ENCODE data around the gene PTTG1IP. TPM values are rescaled to one million over a fixed set of nuclear protein-coding genes. Genes with fewer than 3 reads are reported as not detected.

The PTTG1IP gene
- total and polyA plus RNA-seq, 2 of the 13 experiments (the other 11 are each of a cell fraction or from before 2014, with no cell fraction given), result 161 to 700 TPM

DNA sequence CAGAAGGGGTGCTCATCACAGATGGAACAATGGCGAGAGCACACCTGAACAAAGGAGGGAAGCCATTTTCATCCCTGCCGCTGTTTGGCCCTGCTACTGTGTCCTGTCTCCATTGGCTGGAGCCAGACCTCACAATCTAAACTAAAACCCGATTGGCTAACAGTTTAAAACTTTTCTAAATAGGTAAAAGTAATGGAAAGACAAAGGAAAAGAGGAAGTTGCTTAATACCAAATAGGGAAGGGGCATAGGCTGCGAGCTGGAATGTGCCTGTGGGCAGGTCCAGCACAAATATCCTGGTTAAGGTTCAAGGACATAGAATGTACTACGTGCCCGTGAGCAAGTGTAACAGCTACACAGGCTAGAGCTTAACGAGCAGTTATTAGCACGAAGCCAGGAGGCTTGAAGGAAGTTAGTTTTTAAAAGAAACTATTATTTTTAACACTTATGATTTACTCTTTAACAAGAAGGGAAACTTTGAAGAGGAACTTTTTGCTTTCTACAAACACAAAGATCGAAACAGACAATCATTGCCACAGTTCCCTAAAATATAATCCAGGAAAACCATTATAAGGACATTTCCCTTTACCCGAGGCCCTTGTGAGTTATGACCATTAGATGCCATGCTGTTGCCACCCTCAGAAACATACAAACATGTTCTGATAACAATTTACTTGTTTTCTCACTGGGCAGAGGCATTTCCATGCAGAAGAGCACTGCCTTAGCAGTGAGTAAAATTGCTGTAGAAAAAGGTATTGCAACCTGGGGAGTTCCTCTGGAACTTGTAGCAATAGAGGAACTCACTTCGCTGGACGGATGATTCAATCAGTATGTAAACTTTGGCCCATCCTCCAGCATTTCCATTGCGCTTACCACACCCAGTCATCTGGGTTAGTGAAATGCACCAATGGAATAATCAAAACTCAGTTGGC, 4.8 kb upstream of the PTTG1IP start (continued):
- TF ChIP-seq, protein P1, sequence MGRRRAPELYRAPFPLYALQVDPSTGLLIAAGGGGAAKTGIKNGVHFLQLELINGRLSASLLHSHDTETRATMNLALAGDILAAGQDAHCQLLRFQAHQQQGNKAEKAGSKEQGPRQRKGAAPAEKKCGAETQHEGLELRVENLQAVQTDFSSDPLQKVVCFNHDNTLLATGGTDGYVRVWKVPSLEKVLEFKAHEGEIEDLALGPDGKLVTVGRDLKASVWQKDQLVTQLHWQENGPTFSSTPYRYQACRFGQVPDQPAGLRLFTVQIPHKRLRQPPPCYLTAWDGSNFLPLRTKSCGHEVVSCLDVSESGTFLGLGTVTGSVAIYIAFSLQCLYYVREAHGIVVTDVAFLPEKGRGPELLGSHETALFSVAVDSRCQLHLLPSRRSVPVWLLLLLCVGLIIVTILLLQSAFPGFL (CRISPR knock-in tag; IDR thresholded peaks at IDR 0.05), result no peak
- TF ChIP-seq KLF6 (CRISPR knock-in tag; IDR thresholded peaks at IDR 0.05), result no peak; the same call in 1 of the 2 replicates
- no peak for TF ChIP-seq PBX3 (CRISPR knock-in tag; IDR thresholded peaks at IDR 0.05; ENCODE audit: borderline replicate concordance)
- TF ChIP-seq TBL1XR1 (IDR thresholded peaks at IDR 0.05; ENCODE audit: borderline replicate concordance, low read length, partially characterized antibody), result no peak
- TF ChIP-seq, protein P2, sequence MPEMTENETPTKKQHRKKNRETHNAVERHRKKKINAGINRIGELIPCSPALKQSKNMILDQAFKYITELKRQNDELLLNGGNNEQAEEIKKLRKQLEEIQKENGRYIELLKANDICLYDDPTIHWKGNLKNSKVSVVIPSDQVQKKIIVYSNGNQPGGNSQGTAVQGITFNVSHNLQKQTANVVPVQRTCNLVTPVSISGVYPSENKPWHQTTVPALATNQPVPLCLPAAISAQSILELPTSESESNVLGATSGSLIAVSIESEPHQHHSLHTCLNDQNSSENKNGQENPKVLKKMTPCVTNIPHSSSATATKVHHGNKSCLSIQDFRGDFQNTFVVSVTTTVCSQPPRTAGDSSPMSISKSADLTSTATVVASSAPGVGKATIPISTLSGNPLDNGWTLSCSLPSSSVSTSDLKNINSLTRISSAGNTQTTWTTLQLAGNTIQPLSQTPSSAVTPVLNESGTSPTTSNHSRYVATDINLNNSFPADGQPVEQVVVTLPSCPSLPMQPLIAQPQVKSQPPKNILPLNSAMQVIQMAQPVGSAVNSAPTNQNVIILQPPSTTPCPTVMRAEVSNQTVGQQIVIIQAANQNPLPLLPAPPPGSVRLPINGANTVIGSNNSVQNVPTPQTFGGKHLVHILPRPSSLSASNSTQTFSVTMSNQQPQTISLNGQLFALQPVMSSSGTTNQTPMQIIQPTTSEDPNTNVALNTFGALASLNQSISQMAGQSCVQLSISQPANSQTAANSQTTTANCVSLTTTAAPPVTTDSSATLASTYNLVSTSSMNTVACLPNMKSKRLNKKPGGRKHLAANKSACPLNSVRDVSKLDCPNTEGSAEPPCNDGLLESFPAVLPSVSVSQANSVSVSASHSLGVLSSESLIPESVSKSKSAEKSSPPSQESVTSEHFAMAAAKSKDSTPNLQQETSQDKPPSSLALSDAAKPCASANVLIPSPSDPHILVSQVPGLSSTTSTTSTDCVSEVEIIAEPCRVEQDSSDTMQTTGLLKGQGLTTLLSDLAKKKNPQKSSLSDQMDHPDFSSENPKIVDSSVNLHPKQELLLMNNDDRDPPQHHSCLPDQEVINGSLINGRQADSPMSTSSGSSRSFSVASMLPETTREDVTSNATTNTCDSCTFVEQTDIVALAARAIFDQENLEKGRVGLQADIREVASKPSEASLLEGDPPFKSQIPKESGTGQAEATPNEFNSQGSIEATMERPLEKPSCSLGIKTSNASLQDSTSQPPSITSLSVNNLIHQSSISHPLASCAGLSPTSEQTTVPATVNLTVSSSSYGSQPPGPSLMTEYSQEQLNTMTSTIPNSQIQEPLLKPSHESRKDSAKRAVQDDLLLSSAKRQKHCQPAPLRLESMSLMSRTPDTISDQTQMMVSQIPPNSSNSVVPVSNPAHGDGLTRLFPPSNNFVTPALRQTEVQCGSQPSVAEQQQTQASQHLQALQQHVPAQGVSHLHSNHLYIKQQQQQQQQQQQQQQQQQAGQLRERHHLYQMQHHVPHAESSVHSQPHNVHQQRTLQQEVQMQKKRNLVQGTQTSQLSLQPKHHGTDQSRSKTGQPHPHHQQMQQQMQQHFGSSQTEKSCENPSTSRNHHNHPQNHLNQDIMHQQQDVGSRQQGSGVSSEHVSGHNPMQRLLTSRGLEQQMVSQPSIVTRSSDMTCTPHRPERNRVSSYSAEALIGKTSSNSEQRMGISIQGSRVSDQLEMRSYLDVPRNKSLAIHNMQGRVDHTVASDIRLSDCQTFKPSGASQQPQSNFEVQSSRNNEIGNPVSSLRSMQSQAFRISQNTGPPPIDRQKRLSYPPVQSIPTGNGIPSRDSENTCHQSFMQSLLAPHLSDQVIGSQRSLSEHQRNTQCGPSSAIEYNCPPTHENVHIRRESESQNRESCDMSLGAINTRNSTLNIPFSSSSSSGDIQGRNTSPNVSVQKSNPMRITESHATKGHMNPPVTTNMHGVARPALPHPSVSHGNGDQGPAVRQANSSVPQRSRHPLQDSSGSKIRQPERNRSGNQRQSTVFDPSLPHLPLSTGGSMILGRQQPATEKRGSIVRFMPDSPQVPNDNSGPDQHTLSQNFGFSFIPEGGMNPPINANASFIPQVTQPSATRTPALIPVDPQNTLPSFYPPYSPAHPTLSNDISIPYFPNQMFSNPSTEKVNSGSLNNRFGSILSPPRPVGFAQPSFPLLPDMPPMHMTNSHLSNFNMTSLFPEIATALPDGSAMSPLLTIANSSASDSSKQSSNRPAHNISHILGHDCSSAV (CRISPR knock-in tag; IDR thresholded peaks at IDR 0.05; ENCODE audit: borderline replicate concordance), result no peak
- TF ChIP-seq, protein P3, sequence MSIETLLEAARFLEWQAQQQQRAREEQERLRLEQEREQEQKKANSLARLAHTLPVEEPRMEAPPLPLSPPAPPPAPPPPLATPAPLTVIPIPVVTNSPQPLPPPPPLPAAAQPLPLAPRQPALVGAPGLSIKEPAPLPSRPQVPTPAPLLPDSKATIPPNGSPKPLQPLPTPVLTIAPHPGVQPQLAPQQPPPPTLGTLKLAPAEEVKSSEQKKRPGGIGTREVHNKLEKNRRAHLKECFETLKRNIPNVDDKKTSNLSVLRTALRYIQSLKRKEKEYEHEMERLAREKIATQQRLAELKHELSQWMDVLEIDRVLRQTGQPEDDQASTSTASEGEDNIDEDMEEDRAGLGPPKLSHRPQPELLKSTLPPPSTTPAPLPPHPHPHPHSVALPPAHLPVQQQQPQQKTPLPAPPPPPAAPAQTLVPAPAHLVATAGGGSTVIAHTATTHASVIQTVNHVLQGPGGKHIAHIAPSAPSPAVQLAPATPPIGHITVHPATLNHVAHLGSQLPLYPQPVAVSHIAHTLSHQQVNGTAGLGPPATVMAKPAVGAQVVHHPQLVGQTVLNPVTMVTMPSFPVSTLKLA (IDR thresholded peaks at IDR 0.05), result no peak
- TF ChIP-seq, protein P4, sequence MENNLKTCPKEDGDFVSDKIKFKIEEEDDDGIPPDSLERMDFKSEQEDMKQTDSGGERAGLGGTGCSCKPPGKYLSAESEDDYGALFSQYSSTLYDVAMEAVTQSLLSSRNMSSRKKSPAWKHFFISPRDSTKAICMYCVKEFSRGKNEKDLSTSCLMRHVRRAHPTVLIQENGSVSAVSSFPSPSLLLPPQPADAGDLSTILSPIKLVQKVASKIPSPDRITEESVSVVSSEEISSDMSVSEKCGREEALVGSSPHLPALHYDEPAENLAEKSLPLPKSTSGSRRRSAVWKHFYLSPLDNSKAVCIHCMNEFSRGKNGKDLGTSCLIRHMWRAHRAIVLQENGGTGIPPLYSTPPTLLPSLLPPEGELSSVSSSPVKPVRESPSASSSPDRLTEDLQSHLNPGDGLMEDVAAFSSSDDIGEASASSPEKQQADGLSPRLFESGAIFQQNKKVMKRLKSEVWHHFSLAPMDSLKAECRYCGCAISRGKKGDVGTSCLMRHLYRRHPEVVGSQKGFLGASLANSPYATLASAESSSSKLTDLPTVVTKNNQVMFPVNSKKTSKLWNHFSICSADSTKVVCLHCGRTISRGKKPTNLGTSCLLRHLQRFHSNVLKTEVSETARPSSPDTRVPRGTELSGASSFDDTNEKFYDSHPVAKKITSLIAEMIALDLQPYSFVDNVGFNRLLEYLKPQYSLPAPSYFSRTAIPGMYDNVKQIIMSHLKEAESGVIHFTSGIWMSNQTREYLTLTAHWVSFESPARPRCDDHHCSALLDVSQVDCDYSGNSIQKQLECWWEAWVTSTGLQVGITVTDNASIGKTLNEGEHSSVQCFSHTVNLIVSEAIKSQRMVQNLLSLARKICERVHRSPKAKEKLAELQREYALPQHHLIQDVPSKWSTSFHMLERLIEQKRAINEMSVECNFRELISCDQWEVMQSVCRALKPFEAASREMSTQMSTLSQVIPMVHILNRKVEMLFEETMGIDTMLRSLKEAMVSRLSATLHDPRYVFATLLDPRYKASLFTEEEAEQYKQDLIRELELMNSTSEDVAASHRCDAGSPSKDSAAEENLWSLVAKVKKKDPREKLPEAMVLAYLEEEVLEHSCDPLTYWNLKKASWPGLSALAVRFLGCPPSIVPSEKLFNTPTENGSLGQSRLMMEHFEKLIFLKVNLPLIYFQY (CRISPR knock-in tag; IDR thresholded peaks at IDR 0.05; ENCODE audit: borderline replicate concordance), result no peak
- no peak for TF ChIP-seq CCDC6 (CRISPR knock-in tag; IDR thresholded peaks at IDR 0.05)
- no peak for TF ChIP-seq TCF7L2 (IDR thresholded peaks at IDR 0.05; ENCODE audit: low read depth, low read length)

Measured in HepG2 (cell line).